Activated gamma-delta T cell treated with Interleukin-2 at 50 U/mL for 16 hours (primary cell): ENCODE measurements around the gene RBFOX1.

Experiments used
- DNase-seq: peaks from one replicate; pipeline ENCODE4 v3.0.0-alpha.2; 2020

RBFOX1 gene

DNA sequence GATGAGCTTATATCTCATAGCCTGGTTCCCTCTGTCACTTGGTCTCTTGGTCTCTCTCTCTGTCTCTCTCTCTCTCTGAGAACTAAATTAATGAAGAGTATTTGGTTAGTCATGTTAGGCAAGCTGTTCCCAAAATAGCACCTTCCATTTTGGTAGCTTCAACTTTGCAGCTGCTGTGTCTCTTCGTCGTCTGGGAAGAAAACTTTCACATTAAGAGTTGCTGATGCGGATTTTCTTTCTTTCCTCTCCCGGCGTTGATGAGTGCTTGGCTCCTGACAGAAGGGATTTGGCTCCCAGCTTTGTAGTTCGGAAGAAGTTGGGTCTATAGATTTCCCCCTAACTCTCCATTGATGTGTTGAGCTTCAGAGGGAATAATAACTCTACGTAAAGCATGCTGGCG, at the start of gene RBFOX1:
Gene RBFOX1, plus strand, starts transcription at position 235 of the 400 bp plus-strand sequence.
- no peak for DNase-seq

DNA sequence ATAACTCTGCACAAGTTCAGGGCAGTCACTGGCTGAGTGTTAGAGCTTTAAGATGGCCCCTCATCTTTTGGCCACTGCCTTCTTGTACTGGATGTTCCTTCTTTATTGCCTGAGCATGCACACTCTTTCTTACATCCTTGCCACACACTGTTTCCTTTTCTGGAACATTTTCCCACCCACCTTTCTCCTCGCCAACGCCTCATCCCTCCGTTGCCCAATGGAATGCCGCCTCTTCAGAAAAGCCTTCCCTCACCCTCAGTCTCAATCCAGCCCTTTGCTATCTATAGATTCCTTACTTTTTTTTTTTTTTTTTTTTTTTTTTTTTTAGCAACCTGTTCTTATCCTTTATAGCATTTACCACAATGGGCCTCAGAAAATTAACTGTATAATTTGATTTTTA, 47.9 kb upstream of the RBFOX1 start:
- DNase-seq, result no peak

DNA sequence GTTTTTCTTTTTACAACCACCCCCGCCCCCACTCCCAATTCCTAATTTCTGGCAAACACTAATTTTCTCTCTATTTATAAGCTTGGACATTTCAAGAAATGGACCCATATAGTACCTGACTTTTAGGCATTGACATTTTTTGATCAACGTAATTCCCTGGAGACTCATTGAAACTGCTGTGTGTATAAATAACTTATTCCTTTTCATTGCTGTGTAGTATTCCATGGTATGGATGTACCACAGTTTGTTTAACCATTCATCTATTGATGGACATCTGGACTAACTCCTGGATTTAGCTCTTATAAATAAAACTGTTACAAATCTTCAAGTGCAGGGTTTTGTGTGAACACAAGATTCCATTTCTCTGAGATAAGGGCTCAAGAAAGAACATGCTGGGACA, 47.1 kb upstream of the RBFOX1 start:
- DNase-seq, result no peak

DNA sequence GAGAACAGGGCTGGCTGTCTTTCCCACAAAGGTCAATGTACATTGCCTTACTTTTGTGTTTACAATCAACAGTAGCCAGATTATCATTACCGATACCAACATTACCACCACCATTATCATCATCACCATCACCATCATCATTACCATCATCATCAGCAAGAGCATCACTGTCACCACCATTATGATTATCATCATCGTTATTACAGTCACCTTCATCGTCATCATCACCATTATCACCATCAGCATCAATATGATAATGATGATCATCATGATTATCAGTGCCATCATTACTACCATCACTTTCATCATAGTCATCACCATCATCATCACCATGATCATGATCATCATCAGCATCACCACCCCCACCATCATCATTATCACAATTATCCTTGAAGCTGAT, 43.3 kb upstream of the RBFOX1 start:
- no peak for DNase-seq

DNA sequence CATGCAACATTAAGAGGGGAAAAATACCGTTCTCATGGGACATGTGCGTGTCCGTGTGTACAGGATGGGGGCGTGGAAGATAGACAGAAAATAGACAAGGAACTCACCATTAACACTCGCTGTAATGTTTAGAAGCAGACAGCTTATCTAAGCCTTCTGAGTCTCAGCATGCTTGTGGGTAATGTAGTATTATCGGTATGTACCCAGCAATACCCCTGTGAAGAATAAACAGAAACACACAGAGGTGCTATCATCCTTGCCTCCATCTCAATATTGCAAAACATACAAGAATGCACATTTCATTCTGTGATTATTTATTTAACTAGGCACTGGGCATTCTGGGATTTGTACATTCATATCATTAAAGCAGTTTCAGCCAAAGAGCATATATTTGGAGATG, 42.0 kb upstream of the RBFOX1 start:
- DNase-seq, result no peak

DNA sequence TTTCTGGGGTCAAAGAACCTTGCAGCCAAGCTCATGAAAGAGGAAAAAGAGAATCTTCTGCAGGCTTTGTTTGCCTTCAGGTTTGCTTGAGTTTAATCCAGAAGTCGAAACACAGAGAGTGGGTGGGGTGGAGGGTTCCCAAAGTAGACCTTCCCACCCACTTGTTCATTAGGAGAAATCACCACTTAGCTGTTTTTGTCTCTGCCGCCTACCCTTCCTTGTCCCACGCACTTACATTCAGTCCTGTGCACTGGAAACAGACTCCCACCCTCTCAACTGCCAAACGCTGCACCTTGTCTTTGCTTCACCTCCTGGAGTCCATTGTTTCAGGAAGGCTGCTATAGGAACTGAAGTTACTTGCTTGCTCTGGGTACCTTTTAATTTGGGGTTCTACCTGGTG, 38.6 kb upstream of the RBFOX1 start:
- DNase-seq, result no peak

DNA sequence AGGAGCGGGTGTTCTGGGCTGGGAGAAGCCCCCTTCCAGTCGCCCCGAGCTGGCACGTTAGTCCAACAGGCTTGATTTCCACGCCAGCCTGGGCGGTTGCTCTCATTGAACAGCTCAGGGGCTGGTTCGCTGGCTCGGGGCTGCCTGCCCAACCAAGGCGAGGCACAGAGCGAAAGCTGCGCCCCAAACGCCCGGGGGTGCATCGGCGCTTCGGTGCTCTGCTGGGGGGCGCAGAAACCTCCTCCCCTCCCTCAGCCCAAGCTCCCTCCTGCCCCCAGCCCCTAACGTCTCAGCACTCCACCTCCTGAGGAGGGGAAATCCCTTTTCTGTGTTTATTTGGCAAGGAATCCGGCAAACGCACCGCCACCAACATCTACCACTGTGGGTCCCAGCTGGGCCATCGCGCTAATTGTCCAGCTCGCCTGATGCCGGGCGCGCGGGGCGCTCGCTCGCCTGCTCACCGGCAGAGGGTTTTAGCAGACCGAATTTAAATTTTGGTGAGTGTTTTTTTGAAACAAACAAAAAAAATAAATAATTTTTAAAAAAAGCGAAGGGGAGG, 29.5 kb upstream of the RBFOX1 start:
- no peak for DNase-seq

DNA sequence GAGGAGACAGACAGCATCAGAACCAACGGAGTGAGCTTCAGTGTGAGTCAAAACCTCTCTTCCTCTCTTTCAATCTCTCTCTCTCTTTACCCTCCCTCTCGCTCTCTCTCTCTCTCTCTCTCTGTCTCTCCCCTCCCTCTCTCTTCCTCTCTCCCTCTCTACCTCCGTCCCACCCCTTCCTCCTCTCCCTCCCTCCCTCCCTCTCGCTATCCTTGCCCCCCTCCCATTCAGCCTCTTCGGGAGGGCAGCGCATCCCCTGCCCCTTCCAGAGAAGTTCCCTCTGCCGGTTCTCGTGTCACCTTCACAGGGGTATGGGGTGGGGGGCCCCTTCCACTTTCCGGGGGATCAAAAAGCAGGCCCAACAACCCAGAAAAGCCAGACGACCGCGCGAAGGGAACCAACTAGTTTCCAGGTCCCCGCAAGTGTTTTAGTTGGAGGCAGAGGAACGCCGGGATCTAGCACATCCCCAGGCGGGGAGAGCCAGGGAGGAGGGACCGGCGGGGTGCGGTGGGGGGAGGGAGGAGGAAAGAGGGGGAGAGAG, 28.9 kb upstream of the RBFOX1 start:
- DNase-seq, result no peak

DNA sequence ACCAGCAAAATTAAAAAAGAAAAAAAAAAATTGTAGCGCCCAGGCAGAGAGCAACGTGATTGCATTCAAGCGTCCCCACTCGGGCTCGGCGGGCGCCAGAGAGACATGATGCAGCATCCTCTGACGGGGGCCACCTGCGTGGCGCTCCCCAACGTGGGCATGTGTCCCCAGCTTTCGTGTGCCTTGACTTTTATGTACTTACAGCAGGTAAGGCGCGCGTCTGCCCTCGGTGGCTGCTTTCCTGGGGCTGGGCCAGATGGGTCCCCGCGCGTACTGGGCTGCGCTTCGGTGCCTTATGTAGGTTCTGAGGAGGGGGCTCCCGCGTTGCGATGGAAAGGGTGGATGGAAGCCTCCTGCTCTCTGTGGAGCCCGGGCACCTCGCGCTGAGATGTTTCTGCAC, 28.4 kb upstream of the RBFOX1 start:
- DNase-seq, result no peak

DNA sequence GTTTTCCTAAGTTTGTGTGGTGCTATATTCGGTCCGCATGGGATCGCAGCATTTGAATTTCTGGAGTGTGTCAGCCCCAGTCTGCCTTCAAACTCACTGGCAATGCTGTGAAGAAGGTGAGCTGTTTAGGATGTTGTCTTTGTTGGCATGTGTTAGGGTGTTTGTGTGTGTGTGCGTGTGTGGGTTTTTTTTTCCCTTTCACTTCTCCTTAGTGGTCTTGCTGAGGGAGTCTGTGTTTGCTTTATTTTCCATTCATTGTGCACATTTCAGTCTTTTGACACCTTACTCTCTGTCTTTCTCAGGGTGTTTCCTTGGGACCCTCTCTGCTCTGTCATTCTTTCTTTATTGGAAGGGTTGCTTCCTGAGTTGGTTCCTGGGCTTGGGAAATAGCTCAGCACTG, 27.7 kb upstream of the RBFOX1 start:
- DNase-seq, result no peak

DNA sequence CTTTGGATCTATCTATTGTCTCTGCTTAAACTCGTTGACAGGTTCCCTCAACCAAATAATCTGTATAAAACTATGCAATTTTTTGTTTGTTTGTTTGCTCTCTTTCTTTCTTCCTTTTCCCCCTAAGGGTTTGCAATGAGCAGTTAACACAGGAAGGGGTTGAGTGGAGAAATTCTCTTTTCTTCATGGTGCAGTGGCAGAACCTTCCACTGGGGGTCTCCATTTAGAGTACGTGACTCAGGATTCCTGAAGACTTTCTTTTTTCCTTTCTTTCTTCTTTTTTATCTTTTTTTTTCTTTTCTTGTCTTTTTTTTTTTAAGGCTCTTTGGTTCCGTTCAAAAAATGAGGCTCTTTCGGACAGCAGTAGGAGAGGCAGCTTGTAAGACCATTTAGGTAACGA, 19.5 kb upstream of the RBFOX1 start:
- DNase-seq, result no peak

DNA sequence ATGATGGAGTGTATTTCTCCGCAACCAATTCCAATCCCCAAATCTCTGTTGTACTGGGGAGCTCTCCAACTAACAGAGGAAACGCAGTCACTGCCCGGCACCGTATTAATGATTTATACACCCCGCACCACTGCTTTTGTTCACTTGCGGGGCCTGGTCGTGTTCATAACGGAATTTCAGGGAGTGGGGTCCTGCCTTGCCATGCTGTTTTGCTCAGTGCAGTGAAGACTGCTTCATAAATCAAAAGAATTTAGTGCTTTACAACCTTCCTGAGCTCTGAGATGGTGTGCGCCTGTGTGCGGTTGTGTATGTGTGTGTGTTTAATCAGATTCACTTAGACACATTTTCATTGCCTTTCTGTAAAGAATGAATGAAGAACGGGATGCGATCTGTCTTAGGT, 18.5 kb upstream of the RBFOX1 start:
- no peak for DNase-seq

DNA sequence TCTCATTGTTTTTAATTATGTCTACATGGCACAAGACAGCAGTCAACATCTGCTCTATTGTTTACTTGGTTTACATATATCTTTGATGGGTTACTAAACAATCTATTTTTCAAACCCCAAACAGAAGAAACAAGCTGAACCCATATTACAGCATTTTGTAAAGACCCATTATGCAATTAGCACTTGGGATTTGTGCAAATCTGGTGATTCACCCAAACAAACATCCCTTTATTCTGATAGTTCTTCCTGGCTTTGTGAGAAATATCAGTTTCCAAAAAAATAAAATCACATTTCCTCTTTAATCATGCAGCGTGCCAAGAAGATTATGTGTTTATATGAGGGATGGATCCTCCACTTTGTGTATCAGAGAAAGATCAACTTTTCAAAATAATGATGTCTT, 16.8 kb upstream of the RBFOX1 start:
- DNase-seq, result no peak

DNA sequence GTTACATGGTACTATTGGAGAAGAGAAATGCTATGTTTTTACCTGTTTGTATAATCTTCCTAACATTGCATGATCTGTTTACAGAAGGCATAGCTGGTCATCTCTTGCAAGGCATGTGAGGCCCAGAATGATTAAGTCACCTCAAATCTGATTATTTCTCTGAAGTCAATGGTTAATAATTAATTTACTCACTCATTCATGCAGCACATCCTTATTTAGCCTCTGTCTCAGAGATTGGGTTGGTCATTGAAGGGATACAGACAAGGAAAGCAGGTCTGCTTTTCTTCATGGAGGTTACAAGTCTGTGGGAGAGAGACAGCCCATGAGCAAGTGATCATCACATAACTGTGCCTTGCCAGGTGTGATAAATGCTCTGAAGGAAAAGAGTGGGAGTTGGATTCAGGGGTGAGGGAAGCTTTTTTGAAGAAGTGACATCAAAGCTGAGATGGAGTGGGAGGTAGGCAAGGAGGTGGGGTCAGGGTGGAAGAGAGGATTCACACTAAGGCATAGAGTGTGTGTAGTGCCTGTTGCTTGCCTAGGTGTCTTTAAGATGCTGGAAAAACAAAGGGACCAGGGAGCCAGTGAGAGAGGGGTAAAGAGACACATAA, 16.3 kb upstream of the RBFOX1 start:
- DNase-seq, result no peak

DNA sequence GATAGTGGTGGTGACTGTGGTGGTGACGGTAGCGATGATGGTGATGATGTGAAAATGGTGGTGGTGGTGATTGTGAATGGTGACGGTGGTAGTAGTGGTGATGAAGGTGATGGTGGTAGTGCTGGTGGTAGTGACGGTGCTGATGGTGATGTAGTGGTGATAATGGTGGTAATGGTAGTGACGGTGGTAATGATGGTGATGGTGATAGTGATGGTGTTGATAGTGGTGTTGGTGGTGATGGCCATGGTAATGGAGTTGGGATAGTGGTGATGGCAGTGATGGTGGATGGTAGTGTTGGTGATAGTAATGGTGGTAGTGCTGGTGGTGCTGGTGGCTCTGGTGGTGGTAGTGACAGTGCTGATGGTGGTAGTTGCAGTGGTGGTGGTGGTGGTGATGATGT, 14.7 kb upstream of the RBFOX1 start:
- DNase-seq, result no peak

DNA sequence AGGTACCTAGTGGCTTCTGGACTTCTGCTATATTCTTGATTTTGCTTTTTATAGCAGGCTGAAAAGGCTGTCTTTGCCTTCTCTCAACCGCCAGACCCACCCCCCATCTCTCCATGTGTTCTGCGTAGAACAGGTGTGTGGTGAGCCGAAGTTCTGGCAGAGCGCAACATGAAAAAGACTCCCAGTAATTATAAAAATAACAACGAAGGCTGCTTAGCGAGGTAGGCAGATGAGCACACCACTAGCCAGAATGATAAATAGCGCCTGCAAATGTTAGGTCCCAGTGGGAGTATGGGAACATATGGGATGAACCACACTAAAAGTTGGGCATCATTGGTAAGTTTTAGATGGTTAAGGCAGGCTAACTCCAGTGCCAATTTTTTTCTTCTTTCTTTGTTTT, 14.0 kb upstream of the RBFOX1 start:
- no peak for DNase-seq

DNA sequence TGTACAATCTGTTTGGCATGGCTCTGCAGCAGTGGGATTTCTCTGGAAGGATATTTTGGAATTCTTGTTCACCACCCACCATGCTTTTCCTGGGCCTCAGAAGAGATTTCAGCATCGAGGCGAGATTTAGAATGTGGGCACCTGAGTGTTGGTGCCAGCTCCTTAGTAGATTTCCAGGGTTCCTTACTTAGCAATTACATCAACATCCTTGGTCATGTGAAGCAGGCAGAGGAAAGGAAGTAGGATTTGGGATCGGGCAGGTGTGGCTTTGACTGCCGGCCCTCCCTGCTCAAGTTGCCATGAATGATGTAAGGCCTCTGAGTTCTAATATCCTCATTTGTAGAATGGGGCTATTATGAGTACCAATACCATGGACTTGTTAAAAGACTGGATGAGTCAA, 13.1 kb upstream of the RBFOX1 start:
- DNase-seq, result no peak

DNA sequence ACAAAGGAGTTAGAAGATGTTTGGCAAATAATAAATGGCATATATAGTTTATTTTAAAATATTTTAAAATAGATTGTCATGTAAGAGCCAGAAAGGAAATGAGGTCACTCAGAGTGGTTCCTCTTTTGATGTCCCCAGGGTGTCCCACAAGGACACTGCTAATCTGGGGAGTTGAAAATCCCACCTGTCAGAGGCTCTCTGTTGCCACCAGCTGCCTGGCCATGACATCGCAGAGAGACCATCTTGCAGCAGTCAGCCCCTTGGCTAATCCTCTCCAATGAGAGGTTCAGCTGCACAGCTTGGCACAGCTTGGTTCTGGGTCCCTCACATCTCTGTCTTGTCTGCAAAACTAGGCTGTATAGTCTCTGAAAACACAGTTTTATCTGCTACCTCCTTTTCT, 11.0 kb upstream of the RBFOX1 start:
- no peak for DNase-seq

DNA sequence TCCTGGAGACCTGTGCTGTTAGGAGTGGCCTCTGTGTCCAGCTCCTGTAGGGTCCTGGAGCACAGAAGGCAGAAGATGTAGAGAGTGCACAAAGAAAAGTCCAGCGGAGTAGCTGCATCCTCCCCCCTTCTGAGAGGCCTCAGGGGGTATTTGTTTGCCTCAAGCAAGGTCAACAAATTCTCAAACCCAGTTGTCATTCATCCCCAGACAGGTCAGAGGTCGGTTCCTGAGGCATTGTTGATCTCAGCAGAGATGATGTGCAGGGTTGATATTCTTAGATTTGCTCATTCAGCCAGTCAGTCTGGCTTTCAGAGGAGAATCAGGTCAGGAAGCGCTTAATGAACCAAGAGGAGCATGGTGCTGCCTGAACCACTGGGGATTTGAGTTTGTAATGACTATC, 8.3 kb upstream of the RBFOX1 start:
- no peak for DNase-seq

DNA sequence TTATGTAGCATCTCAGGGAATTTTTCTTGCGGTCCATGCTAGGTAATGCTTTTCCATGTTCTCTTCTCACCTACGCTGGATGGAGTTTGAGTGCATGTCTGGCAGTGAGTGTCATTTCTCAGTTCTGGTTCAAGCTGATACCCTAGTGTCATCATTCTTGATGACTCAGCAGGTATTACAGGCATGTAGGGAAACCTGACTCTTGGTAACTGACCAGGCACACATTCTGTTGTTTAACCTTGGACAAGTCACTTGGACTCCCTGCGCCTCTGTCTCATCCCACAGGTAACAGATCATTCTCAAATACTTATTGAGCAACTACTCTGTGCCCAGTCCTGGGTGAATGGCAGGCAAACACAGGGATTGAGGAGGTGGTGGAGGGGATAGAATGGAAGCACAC, 6.8 kb upstream of the RBFOX1 start:
- no peak for DNase-seq

DNA sequence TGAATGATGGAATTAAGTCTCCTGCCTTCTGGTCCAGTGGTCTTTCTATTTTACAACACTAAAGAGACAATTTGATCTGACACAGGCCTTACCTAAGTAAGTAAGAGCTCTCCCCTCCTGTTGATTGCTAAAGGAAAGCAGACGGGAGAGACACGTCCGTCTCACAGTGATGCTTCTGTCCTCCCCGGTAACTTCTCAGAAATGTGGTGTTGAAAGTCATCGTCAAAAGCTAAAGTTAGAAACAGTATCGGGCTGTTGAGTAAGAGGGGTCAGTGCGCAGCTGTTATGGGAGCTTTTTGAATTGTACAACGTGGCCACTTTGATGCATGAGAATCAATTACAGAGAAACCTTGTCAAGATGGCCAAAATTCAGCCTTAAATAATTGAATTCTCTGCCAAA, 1.9 kb upstream of the RBFOX1 start:
- no peak for DNase-seq

DNA sequence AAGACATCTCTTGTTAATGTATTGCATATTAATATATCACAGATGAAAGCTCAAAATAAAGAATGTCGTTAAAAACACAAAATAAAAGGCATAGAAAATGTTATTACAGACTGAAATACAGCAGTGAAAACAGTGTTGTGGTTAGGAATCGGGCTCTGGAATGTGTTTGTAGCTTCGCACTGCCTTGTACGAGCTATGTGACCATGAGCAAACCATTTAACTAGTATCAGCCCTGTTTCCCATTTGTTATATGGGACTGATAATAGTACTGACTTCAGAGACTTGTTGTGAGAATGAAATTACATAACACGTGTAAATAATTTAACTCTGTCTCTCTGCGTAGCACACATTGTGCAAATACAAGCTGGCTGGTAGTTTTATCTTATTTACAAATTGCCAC, 648 bp upstream of the RBFOX1 start:
- DNase-seq, result no peak

DNA sequence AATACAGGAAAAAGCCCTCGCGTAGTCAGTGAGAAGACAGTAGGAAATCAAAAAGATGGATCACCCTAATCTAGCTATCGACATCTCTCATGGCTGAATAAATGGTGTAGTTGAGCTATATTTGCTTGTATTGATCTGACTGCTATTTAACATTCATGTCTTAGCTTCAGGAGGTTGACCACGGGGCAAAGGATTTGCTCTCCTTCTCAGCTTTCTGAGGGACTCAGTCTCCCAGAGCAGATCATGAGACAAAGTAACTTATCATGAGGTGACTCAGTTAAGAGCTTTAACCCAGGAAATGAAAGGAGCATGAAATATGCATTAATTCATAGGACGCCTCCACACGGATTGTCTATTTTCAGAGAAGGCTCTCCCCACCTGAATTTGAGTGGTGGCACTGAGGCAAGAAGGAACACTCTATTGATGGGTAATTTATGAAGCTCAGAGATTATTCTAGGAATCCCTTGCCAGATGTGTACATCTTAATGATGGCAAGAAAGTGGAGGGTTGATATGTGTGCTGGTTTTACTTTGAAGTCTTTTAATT, 608 bp downstream of the RBFOX1 start:
- no peak for DNase-seq

DNA sequence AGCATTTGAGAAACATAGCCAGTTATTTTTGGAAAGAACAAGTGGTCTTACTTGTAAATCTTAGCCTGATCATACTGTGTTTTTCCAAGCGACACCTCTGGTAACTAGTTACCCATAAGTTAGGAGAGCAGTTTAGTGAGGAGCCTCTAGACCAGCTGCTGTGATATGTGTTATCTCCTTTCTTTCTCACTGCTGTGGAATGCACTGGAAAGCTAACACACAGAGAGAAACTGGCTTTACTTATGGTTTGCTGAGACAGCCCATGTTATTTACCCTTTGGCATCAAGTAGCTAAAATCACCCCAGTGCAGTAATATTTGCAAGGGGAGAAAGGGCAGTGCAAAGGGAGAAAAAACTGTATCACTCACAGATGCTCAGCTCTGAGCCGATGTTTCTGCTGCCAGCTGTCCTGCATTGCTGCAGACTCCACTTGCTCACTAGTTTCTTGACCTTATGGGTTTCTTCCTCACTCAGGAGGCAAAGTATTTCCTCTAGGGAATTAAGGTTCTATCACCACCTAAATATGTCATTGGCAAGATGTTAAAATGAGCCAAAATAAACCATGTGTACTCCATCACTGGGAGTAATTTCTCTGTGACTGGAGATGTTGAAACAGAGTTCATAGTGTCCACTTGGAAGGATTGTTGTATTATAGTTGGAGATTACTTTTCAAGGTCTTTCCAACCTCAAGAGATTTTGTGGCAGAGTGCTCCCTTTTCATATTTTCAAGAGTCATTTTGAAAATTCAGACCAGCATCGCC, 2.3 kb downstream of the RBFOX1 start:
- no peak for DNase-seq
